DMS79 treated with DMSO at 0.1 percent for 48 hours (cell line): ENCODE measurements around the gene ABCB9.
"Not testable (repeated sequence)": the region's sequence is repeated elsewhere in the genome, so short reads cannot be mapped to it uniquely, and the experiment has no call there.

Experiments
- DNase-seq: peaks from one replicate; lab custom pipeline; 2025; lab: John Stamatoyannopoulos, UW

Gene ABCB9

GRCh38 chr12:122963941-122964265 is 2.4 kb downstream of the ABCB9 start:
- DNase-seq = peak; percentile 79

DNA sequence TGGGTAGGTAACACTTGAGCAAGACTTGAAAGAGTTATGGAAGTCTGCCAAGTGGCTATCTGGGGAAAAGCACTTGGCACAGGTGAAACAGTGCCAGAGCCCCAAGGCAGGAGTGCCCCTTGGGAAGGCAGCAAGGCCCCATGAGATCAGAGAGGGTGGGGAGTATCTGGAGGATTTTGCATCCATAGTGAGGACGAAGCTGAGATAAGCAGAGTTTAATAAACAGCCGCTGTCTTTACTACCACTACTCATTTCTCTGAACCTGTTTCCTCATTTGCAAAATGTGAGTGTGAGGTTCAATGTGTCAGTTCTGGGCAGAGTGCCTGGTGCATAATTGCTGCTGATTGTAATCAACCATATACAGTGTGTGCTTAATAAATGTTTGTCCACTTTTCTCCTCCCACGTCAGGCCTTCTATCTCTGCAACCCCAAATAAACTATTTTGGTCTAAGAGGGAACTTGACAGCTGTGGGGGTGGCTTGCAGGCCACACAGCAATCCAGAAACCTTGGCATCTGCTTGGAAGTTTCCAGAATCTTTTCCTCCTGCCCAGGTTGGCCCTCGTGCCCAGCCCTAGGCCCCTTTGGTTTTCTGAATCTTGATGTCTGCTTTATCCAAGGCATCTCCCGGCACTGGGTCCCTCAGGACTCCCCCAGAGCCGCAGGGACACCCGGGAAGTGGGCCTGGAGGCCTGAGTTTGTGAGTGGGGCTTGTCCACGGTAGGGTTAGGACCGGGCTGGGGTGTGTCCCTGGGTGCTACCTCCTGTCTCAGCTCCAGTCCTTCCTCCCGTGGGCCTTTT is 4.5 kb downstream of the ABCB9 start:
- peak; percentile 89 for DNase-seq

- no peak for DNase-seq
Observed at GRCh38 chr12:122960193-122960569, 6.1 kb downstream of the ABCB9 start.

GRCh38 chr12:122959566-122960192 is 6.6 kb downstream of the ABCB9 start:
- no peak for DNase-seq

GRCh38 chr12:122958198-122958888 is 7.9 kb downstream of the ABCB9 start:
- no peak for DNase-seq

- no peak for DNase-seq
Observed at GRCh38 chr12:122956035-122956434, 10.2 kb downstream of the ABCB9 start.

DNA sequence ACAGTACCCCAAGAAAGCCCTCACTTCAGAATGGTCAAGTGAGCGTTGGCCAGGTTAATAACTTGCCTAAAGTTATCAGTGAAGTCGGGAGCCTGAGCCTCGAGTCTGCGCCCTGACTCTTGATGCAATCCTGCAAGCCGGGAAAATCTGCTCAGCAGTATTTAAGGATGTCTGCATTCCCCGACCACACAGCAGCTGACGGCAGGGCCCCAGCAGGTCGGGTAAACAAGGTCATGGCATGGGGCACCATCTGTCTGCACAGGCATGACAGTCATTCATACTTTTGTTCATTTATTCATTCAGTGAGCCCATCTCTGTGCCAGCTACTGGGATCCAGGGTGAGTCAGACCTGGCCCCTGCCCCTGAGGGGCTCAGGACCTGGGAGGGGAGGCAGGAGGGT is 11.1 kb downstream of the ABCB9 start:
- no peak for DNase-seq

DNA sequence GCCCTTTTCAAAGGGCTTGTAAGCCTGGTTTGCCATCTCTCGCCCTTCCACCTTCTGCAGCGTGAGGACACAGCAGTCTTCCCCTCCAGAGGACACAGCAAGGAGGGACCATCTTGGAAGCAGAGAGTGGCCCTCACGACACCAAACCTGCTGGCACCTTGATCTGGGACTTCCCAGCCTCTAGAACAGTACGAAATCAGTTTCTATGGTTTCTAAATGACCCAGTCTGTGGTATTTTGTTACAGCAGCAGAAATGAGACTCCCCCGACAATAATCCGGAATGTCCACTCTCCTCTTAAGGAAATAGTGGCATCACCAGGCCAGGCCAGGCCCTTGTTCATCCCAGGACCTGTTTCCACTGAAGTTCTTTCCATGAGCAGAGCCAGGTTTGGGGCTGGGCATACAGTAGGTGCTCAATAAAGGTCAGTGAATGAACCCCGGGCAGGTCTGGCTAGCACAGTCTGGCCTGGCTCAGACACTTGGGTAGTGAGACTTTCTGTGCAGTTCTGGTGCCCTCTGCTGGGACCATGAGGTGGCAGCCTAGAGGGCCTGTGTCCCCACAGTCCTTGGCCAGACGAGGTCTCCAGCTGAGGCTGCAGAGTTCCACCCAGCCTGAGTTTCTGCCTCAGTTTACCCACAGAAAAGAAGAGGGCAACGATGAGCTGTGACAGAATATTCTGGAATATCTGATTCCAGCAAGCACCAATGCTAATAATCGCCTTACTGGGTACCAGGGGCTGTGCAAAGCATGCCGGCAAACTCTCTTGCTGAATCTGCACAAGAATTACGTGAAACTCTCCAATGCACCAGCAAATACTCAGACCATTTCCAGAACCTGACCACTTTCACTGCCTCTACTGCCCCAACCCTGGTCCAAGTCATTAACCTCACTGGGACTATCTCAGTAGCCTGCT is 14.0 kb downstream of the ABCB9 start:
- peak; percentile 24 for DNase-seq

- no peak for DNase-seq
Observed at GRCh38 chr12:122951406-122951805, 14.9 kb downstream of the ABCB9 start.

DNA sequence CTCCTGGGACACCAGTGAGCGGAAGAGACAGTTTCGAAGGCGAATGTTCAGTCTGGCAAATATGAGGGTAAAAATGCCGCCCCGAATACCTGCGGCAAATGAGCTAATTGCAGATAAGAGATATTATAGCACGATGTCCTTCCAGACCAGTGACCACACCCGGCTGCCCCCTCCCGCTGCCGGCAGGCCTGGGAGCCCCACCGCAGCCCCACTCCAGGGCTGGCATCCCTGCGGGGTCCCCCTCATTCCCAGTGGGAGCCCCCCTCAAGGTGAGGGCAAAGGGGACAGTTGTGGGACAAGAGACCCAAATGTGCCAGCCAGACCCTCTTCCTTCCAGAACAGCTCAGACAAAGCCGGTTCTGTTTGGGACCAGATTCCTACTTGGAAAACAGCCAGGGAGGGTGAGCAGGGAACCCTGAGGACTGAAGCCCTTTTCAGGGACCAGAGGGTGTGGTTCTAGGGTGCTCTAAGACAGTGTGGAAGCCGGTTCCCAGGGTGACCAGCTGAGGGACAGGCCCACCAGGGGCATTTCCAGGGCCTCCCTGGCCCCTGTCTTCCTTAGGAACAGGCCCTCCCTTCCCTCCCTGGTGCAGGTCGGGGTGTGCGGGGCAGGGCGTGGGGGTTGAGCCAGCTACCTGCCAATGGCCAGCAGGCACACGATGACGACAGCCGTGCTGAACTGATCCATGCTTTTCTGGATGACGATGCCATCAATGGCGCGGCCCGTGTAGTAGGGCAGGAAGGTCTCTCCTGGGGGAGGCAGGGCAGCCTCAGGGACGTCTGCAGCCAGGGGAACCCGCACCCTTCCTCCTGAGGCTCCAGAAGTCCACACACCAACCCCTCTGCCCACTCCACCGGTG is 16.2 kb downstream of the ABCB9 start:
- no peak for DNase-seq

DNA sequence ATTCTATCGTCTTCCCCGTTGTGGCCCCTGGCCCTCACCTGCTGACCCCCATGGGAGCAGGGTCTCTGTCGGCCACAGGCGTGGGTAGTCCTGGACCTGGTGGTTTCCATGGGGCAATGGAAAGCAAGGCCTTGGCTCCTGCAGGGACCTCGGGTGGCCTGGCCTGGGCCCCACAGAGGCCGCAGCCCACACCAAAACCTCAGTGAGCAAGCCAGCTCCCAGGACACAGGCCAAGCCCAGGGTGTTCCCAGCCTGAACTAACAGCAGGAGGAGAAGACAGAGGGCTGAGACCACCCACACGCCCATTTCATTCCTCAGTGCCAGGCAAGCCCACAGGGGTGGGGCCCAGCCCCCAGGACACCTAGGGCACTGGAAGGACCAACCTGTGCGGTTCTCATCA is 16.9 kb downstream of the ABCB9 start:
- no peak for DNase-seq

- no peak for DNase-seq
Observed at GRCh38 chr12:122948605-122949004, 17.7 kb downstream of the ABCB9 start.

DNA sequence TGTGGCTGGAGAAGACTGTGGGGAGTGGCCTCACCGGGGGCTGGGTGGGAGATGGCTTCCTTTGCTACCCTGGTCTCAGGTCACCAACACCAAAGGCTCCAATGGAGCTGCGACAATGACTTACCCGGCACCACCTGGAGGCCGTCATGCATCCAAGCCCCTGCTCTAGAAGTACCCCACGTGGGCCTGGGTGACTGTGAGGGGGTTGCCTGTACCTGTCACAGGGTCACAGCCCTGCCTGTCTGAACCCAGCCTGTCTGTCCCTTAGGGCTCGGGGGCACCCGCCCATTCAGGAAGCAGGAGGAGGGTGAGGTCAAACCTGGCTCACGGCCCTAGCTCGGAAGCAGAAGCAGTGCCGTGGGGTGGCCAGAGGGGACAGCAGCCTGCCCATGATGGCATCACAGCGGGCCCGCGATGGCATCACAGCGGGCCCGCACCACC is 18.9 kb downstream of the ABCB9 start:
- DNase-seq = no peak

DNA sequence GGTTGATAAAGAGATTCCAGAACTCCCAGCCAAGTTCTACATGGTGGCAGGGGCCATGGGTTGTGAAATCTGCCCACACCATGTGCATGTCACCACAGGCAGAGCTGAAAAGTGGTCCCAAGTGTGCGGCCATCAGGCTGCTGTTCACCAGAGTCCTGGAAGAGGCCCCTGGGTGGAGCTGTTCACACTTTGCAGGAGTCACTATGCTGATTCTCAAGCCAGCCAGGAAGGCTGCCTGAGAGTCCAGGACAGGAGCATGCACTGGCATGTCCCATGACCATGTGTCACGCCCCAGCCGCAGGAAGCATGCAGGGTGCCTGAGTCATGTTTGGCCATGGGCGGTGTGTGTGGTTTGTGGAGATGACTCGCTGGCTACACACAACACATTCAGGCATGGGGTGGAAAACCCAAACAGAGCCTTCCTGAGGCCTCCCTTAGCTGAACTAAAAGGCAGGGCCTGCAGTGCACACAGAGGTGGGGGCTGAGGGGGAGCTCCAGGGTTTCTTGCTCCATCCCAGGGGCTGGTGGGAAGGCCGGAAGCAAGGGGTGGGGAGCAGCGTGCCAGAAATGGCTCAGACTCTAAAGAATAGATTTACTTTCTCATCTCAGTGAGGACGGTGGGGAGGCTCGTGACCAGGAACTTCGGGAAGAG is 19.4 kb downstream of the ABCB9 start:
- DNase-seq = no peak

GRCh38 chr12:122944605-122945592 is 21.4 kb downstream of the ABCB9 start:
- no peak for DNase-seq

GRCh38 chr12:122943196-122943595 is 23.1 kb downstream of the ABCB9 start:
- no peak for DNase-seq

GRCh38 chr12:122942637-122943036 is 23.6 kb downstream of the ABCB9 start:
- DNase-seq = no peak

DNA sequence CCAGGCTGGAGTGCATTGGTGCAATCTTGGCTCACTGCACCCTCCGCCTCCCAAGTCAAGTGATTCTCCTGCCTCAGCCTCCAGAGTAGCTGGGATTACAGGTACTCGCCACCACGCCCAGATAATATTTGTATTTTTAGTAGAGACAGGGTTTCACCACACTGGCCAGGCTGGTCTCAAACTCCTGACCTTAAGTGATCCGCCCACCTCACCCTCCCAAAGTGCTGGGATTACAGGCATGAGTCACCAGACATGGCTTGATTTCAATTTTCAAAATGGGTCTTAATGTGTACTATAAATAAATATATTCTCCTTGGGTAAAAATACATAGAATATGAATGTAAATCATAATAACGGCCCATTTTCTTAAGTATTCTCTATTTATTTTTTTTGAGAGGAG is 24.9 kb downstream of the ABCB9 start:
- DNase-seq = not testable (repeated sequence)

GRCh38 chr12:122939125-122939524 is 27.1 kb downstream of the ABCB9 start:
- DNase-seq = no peak
